T-helper 22 cell (primary cell): ENCODE results near the gene DDIT4.

Experiments
- DNase-seq: peaks from one replicate; pipeline ENCODE4 v3.0.0-alpha.2; 2020; ENCODE audit warnings: low read depth

DDIT4 gene

DNA sequence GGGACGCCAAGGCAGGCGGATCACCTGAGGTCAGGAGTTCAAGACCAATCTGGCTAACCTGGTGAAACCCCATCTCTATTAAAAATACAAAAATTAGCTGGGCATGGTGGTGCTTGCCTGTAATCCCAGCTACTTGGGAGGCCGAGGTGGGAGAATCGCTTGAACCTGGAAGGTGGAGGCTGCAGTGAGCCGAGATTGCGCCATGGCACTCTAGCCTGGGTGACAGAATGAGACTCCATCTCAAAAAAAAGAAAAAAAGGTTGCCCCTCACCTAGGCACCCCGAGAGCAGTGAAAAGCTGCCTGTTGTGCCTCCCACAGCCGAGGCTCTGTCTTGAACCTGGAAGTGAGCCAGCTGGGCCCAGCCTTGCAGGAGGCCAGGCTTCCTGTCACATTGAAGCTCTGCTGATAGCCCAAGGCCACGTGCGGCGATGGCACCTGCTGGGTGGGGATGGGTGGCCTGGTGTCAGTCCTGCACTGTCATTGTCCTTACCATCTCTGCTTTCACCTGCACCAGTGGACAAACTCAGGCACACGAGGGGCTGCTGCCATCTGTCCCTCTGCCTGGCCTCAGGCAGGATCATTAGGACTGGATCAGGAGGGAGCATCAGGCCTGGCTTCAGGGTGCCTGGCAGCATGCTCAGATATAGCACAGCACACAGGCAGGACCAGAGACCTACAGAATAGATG, 43.2 kb downstream of the DDIT4 start:
- no peak for DNase-seq

DNA sequence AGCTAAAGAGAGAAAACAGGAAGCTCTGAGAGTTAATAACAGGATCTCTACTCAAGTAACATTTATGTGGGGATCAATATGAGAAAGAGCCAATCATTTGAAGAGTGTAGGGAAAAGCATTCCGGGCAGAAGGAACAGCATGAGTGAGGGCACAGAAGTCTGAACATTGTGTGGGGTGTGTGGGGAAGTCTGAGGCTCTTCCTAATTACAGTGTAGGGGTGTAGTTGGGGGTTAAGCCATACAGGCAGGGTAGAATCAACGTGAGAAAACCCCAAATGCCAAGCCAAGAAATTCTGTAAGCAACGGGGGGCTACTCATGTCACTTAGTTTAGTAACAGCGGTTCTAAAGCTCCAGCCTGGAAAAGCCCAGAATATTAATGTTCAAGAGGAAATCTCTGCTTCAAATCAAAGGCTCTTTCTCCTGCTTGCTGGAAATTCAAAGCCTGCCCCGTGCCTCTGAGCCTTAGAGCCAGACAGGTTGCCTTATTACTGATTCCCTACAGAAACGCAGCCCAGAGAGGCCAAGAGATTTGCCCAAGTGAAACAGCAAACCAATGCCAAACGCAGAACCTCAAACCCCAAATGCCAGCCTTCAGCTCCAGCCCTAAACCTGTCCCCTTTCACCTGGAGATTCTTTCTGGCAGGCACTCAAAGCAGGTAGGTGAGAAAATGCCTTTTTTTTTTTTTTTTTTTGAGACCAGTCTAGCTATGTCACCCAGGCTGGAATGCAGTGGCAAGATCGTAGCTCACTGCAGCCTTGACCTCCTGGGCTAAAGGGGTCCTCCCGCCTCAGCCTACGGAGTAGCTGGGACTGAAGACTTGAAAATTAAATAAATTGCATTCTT, 44.9 kb downstream of the DDIT4 start:
- DNase-seq: no peak

DNA sequence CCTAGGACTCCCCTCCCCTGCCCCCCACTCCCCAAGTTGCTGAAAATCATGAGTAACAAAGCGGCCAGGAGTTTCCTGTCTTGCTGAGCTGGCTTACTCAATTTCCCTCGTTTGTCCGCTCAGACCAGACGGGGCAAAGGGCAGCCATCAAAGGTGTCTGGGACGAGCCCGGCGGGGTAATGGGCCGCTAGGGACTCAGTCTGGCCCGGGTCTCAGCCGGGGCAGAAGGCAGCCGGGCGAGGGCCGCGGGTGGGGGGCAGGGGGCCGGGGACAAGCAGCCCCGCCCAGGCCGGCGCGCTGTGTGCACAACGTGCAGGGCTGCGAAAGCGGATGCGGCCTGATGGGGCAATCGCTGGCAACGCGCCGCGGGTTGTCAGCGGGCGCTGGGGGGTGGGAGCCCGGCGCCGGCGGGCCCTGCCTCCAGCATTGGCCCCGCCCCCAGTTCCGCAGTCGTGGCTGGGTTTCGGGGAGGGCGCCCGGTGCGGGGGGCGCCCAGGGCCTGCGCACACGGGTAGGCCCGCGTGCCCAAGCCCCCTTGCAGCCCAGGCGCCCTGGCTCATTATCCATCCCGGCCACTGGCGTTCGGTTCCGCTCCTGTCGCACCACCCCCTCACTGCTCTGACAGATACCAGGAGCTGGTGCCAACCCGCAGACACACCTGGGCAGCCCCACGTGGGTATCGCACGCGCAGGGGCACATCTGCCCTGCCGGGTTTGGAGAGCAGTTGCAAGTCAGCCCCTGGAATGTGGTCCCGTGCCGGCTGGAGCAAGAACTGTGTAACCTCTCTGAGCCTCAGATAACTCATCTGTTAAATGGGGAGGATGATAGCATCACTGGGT, 45.9 kb downstream of the DDIT4 start:
- peak; percentile 77 for DNase-seq

- peak; percentile 72 for DNase-seq
These were observed 47.0 kb downstream of the DDIT4 start for GRCh38 chr10:72320676-72321247.

- no peak for DNase-seq
These were observed 47.7 kb downstream of the DDIT4 start for GRCh38 chr10:72321248-72322029.

- no peak for DNase-seq
These were observed 48.2 kb downstream of the DDIT4 start for GRCh38 chr10:72322030-72322279.

GRCh38 chr10:72322280-72323058, 48.7 kb downstream of the DDIT4 start:
- DNase-seq: peak; percentile 62

- DNase-seq: no peak
These were observed 49.5 kb downstream of the DDIT4 start for GRCh38 chr10:72323108-72323749.

DNA sequence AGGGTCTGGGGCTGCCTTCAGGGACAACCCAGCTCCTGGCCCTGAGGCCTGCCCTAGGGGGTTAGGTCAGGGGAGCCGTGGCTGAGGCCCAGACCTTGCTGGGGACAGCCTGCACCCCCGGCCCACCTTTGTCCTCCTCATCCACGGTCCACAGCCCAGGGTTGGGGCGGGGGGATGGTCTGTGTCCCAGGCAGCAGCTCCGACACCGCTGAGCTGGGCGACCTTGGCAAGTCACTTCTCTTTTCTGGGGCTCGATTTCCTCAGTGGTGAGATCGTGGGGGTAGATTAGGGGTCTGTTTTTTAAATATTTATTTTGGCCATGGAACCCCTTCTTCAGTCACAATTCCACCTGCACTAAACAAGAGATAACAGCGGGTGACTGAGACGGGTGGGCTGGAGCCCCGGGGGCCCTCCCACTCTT, 50.1 kb downstream of the DDIT4 start:
- DNase-seq: no peak
